DOHH2 (cell line): ENCODE data around the gene CARM1.

Experiments
- H3F3A ChIP-seq: fragments of 200-600 bp; sonication (generic), shearing (Covaris generic); 2 replicates; pipeline ENCODE4 v1.6.0; 2016; ENCODE audit warnings: antibody characterized with exemption, mild to moderate bottlenecking; ENCODE audit not compliant: control insufficient read depth, insufficient read depth
- H3K27ac ChIP-seq: fragments of 200-600 bp; sonication (generic); 2 replicates; pipeline ENCODE4 v1.5.1; 2014; ENCODE audit warnings: low read depth, mild to moderate bottlenecking, low read length, moderate library complexity
- H3K27me3 ChIP-seq: fragments of 200-600 bp; sonication (generic); 2 replicates; pipeline ENCODE4 v1.6.1; 2014; ENCODE audit warnings: mild to moderate bottlenecking, low read length, mixed read lengths; ENCODE audit not compliant: control insufficient read depth
- H3K36me3 ChIP-seq: fragments of 200-600 bp; sonication (generic); 2 replicates; pipeline ENCODE4 v1.6.1; 2014; ENCODE audit warnings: mild to moderate bottlenecking, low read length, moderate library complexity, mixed read lengths; ENCODE audit not compliant: control insufficient read depth
- H3K4me1 ChIP-seq: fragments of 200-600 bp; sonication (generic); 2 replicates; pipeline ENCODE4 v1.6.1; 2014; ENCODE audit warnings: mild to moderate bottlenecking, low read length, mixed read lengths; ENCODE audit not compliant: control insufficient read depth
- H3K4me2 ChIP-seq: fragments of 200-600 bp; sonication (generic); 2 replicates; pipeline ENCODE4 v1.6.0; 2014; ENCODE audit warnings: mild to moderate bottlenecking, low read length, moderate library complexity
- H3K4me3 ChIP-seq: fragments of 200-600 bp; sonication (generic); 2 replicates; pipeline ENCODE4 v1.5.1; 2014; ENCODE audit warnings: mild to moderate bottlenecking, low read length, mixed read lengths
- H3K79me2 ChIP-seq: fragments of 200-600 bp; sonication (generic); 2 replicates; pipeline ENCODE4 v1.6.1; 2014; ENCODE audit warnings: mild to moderate bottlenecking, low read length, mixed read lengths; ENCODE audit not compliant: control insufficient read depth
- H3K9me2 ChIP-seq: fragments of 200-600 bp; sonication (generic); replicated peaks from 2 replicates; pipeline ENCODE4 v1.6.1; 2014; ENCODE audit warnings: mild to moderate bottlenecking, low read length, mixed read lengths; ENCODE audit not compliant: control insufficient read depth
- H3K9me3 ChIP-seq: fragments of 200-600 bp; sonication (generic); 2 replicates; pipeline ENCODE4 v1.6.1; 2014; ENCODE audit warnings: antibody characterized with exemption, low read length, mixed read lengths; ENCODE audit not compliant: control insufficient read depth, insufficient read depth
- H4K20me1 ChIP-seq: fragments of 200-600 bp; sonication (generic); 2 replicates; pipeline ENCODE4 v1.6.0; 2014; ENCODE audit warnings: low read depth, mild to moderate bottlenecking, antibody characterized with exemption, low read length, moderate library complexity; ENCODE audit not compliant: control insufficient read depth, insufficient read depth
- EZH2phosphoT487 ChIP-seq: fragments of 200-600 bp; sonication (generic); IDR thresholded peaks from 2 replicates; pipeline ENCODE4 v1.6.1; 2017; ENCODE audit warnings: borderline replicate concordance, mild to moderate bottlenecking, antibody characterized with exemption, low read length, moderate library complexity, mixed read lengths
- TF ChIP-seq, protein P1 (sequence below): fragments of 200-600 bp; sonication (generic); IDR thresholded peaks from one replicate; pipeline ENCODE4 v1.5.1; 2014; ENCODE audit warnings: antibody characterized with exemption, mild to moderate bottlenecking, low read depth, low read length; ENCODE audit not compliant: poor library complexity, severe bottlenecking

Gene CARM1

DNA sequence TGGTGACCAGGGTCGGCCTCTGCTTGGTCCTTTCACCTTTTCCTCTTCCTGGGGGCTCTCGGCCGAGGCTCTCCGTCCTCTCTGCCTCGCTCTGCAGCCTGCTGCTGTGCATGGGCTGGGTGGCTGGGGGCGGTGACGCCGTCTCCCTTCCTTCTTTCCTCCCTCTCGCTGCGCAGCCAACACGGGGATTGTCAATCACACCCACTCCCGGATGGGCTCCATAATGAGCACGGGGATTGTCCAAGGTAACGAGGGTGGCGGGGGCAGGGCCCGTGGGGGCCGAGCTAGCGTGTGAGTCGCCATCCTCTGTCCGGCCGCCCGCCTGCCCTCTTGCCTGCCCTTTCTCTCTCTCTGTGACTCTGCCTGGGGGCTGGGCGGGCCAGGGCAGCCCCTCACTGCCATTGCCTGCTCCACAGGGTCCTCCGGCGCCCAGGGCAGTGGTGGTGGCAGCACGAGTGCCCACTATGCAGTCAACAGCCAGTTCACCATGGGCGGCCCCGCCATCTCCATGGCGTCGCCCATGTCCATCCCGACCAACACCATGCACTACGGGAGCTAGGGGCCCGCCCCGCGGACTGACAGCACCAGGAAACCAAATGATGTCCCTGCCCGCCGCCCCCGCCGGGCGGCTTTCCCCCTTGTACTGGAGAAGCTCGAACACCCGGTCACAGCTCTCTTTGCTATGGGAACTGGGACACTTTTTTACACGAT, 50.0 kb downstream of the CARM1 start:
- no peak overlapping the region for H3K27ac ChIP-seq
- H4K20me1 ChIP-seq, result no peaks in the 10 kb centered on the region
- H3K36me3 ChIP-seq, result peaks cover 48% of the 10 kb centered on the region
- no peaks in the 10 kb centered on the region for H3K27me3 ChIP-seq
- no peaks in the 10 kb centered on the region for H3K9me2 ChIP-seq
- no peaks in the 10 kb centered on the region for H3K9me3 ChIP-seq
- H3K4me3 ChIP-seq, result no peak overlapping the region
- H3K4me2 ChIP-seq, result no peak overlapping the region
- no peaks in the 10 kb centered on the region for H3K79me2 ChIP-seq
- TF ChIP-seq, protein P1, sequence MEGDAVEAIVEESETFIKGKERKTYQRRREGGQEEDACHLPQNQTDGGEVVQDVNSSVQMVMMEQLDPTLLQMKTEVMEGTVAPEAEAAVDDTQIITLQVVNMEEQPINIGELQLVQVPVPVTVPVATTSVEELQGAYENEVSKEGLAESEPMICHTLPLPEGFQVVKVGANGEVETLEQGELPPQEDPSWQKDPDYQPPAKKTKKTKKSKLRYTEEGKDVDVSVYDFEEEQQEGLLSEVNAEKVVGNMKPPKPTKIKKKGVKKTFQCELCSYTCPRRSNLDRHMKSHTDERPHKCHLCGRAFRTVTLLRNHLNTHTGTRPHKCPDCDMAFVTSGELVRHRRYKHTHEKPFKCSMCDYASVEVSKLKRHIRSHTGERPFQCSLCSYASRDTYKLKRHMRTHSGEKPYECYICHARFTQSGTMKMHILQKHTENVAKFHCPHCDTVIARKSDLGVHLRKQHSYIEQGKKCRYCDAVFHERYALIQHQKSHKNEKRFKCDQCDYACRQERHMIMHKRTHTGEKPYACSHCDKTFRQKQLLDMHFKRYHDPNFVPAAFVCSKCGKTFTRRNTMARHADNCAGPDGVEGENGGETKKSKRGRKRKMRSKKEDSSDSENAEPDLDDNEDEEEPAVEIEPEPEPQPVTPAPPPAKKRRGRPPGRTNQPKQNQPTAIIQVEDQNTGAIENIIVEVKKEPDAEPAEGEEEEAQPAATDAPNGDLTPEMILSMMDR, result no peak
- no peak for TF ChIP-seq EZH2phosphoT487
- H3K4me1 ChIP-seq, result no peaks in the 10 kb centered on the region
- H3F3A ChIP-seq, result no peaks in the 10 kb centered on the region; the same call in 1 of the 2 replicates

DNA sequence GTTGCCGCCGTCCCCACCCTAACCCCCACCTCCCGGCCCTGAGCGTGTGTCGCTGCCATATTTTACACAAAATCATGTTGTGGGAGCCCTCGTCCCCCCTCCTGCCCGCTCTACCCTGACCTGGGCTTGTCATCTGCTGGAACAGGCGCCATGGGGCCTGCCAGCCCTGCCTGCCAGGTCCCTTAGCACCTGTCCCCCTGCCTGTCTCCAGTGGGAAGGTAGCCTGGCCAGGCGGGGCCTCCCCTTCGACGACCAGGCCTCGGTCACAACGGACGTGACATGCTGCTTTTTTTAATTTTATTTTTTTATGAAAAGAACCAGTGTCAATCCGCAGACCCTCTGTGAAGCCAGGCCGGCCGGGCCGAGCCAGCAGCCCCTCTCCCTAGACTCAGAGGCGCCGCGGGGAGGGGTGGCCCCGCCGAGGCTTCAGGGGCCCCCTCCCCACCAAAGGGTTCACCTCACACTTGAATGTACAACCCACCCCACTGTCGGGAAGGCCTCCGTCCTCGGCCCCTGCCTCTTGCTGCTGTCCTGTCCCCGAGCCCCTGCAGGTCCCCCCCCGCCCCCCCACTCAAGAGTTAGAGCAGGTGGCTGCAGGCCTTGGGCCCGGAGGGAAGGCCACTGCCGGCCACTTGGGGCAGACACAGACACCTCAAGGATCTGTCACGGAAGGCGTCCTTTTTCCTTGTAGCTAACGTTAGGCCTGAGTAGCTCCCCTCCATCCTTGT, 50.7 kb downstream of the CARM1 start:
- H3K27me3 ChIP-seq, result no peaks in the 10 kb centered on the region
- no peak overlapping the region for H3K27ac ChIP-seq
- no peaks in the 10 kb centered on the region for H3K9me3 ChIP-seq
- TF ChIP-seq, protein P1, result no peak
- TF ChIP-seq EZH2phosphoT487, result no peak
- no peaks in the 10 kb centered on the region for H3K79me2 ChIP-seq
- no peaks in the 10 kb centered on the region for H4K20me1 ChIP-seq
- no peaks in the 10 kb centered on the region for H3F3A ChIP-seq
- H3K4me3 ChIP-seq, result no peak overlapping the region
- H3K9me2 ChIP-seq, result no peaks in the 10 kb centered on the region
- H3K4me2 ChIP-seq, result no peak overlapping the region
- no peaks in the 10 kb centered on the region for H3K4me1 ChIP-seq
- peaks cover 44% of the 10 kb centered on the region for H3K36me3 ChIP-seq

DNA sequence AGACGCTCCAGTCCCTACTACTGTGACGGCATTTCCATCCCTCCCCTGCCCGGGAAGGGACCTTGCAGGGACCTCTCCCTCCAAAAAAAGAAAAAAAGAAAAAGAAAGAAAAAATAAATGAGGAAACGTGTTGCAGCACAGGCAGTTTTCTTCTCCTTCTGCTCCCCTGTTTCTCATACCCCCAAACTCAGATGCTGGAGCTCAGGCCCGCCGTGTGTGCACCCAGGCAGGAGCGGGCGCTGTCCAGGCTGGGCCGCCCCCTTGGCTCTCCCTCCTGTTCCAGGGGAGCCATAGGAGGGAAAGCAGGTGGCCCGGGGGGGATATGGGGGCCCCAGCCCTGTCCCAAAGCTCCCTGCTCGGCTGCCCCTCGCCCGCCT, 51.3 kb downstream of the CARM1 start:
- peaks cover 3% of the 10 kb centered on the region for H3K4me1 ChIP-seq
- no peak overlapping the region for H3K4me3 ChIP-seq
- no peak overlapping the region for H3K27ac ChIP-seq
- no peaks in the 10 kb centered on the region for H4K20me1 ChIP-seq
- H3K36me3 ChIP-seq, result peaks cover 44% of the 10 kb centered on the region
- TF ChIP-seq, protein P1, result no peak
- no peak for TF ChIP-seq EZH2phosphoT487
- H3K79me2 ChIP-seq, result peaks cover under 1% of the 10 kb centered on the region; the same call in 1 of the 2 replicates
- no peaks in the 10 kb centered on the region for H3K9me2 ChIP-seq
- no peaks in the 10 kb centered on the region for H3K9me3 ChIP-seq
- no peak overlapping the region for H3K4me2 ChIP-seq
- no peaks in the 10 kb centered on the region for H3K27me3 ChIP-seq
- no peaks in the 10 kb centered on the region for H3F3A ChIP-seq
